K562 (cell line): ENCODE data around the gene CREG1. TPM values are rescaled to one million over a fixed set of nuclear protein-coding genes. Genes with fewer than 3 reads are reported as not detected.

Source experiments
- BCOR ChIP-seq: fragments of 450-650 bp; IDR thresholded peaks from 2 replicates; pipeline ENCODE4 v1.6.1; 2016
- BHLHE40 ChIP-seq: IDR thresholded peaks from 2 replicates; pipeline ENCODE4 v1.6.1; 2011; ENCODE audit warnings: low read length, improper control_type of control experiment
- CBX8 ChIP-seq: fragments of 200-600 bp; sonication (generic); IDR thresholded peaks from 2 replicates; pipeline ENCODE4 v1.6.1; 2012; ENCODE audit warnings: borderline replicate concordance, mixed run types, low read depth, mild to moderate bottlenecking, moderate library complexity, mixed read lengths, low read length, control low read depth, inconsistent platforms; ENCODE audit not compliant: poor library complexity, severe bottlenecking; ENCODE audit errors: extremely low read depth
- DPF2 ChIP-seq: fragments of 450-650 bp; IDR thresholded peaks from 2 replicates; pipeline ENCODE4 v1.6.1; 2016
- FOXJ2 ChIP-seq: fragments of 200-800 bp; sonication (Bioruptor generic); IDR thresholded peaks from 2 replicates; pipeline ENCODE4 v1.6.1; 2016; ENCODE audit warnings: missing genetic modification characterization, missing compliant biosample characterization
- GATAD2B ChIP-seq: fragments of 450-650 bp; IDR thresholded peaks from 2 replicates; pipeline ENCODE4 v1.6.1; 2017; ENCODE audit warnings: mild to moderate bottlenecking, borderline replicate concordance
- GTF2E2 ChIP-seq: fragments of 200-800 bp; sonication (Bioruptor generic); IDR thresholded peaks from 2 replicates; pipeline ENCODE4 v1.6.1; 2016; ENCODE audit warnings: missing genetic modification characterization, missing compliant biosample characterization
- HMG20A ChIP-seq: fragments of 450-650 bp; formaldehyde crosslinking; conservative IDR thresholded peaks from 2 replicates; pipeline ENCODE4 v1.4.0; 2020; ENCODE audit warnings: mild to moderate bottlenecking, mixed read lengths
- KDM4B ChIP-seq, 2 experiments: fragments of 450-650 bp in 1 of 2; sonication (generic) in 1 of 2; IDR thresholded peaks; 2 replicates each; pipeline ENCODE4 v1.6.1; 2016 to 2017; ENCODE audit warnings: borderline replicate concordance in 2 of 2, antibody characterized with exemption in 1 of 2, low read depth in 1 of 2, mild to moderate bottlenecking in 1 of 2
- MTA2 ChIP-seq: fragments of 450-650 bp; IDR thresholded peaks from 2 replicates; pipeline ENCODE4 v1.6.1; 2016; ENCODE audit warnings: low read depth
- MXI1 ChIP-seq: IDR thresholded peaks from 2 replicates; pipeline ENCODE4 v1.6.1; 2011; ENCODE audit warnings: low read depth, mild to moderate bottlenecking, improper control_type of control experiment, low read length
- MYBL2 ChIP-seq, 2 experiments: fragments of 450-650 bp in 1 of 2; sonication (generic) in 1 of 2; formaldehyde crosslinking in 1 of 2; IDR thresholded peaks; 2 replicates each; pipeline versions ENCODE4 v1.6.1 to v1.8.1; 2017 to 2022; ENCODE audit warnings: borderline replicate concordance in 1 of 2, inconsistent platforms in 1 of 2, low read depth in 1 of 2, mild to moderate bottlenecking in 1 of 2, missing genetic modification reagents in 1 of 2, moderate library complexity in 1 of 2
- NCOA4 ChIP-seq: fragments of 450-650 bp; IDR thresholded peaks from 2 replicates; pipeline ENCODE4 v1.6.1; 2018; ENCODE audit warnings: mild to moderate bottlenecking; ENCODE audit not compliant: partially characterized antibody
- NFE2 ChIP-seq: IDR thresholded peaks from 2 replicates; pipeline ENCODE4 v1.6.1; 2014; ENCODE audit warnings: antibody characterized with exemption, low read depth
- PHB ChIP-seq: fragments of 250-450 bp; sonication (Bioruptor Pico); IDR thresholded peaks from 2 replicates; pipeline ENCODE4 v1.5.0; 2021
- RBM34 ChIP-seq: fragments of 200-400 bp; formaldehyde crosslinking; IDR thresholded peaks from 2 replicates; pipeline ENCODE4 v1.6.1; 2018; ENCODE audit warnings: low read length, borderline replicate concordance; ENCODE audit not compliant: insufficient read depth
- RFX1 ChIP-seq: fragments of 450-650 bp; IDR thresholded peaks from 2 replicates; pipeline ENCODE4 v1.6.1; 2016; ENCODE audit warnings: mild to moderate bottlenecking, moderate library complexity
- TEAD2 ChIP-seq: fragments of 450-650 bp; IDR thresholded peaks from 2 replicates; pipeline ENCODE4 v1.6.1; 2016; ENCODE audit warnings: missing genetic modification characterization, control low read depth, missing compliant biosample characterization
- XRCC4 ChIP-seq: IDR thresholded peaks from one replicate; pipeline ENCODE4 v1.6.1; 2011; ENCODE audit not compliant: insufficient read depth, insufficient read length; ENCODE audit errors: extremely low read depth
- ZBTB17 ChIP-seq: fragments of 450-650 bp; formaldehyde crosslinking; IDR thresholded peaks from 2 replicates; pipeline ENCODE4 v1.4.0; 2020; ENCODE audit warnings: mild to moderate bottlenecking
- polyA plus RNA-seq, 8 experiments: library from polyadenylated mRNA; depleted of rRNA in 4 of 8; stranded (reverse) in 5 of 8; unstranded in 3 of 8; fragments of >200 nt; fragmentation: Nextera tagmentation in 2 of 8; fragmentation: Illumina TruSeq in 1 of 8; extraction: Ambion mirVana in 2 of 8; extraction: Trizol in 1 of 8; gene quantifications; 2 replicates each; pipeline versions ENCODE4 v1.2.1 to v1.2.3, GENCODE V29; 2011 to 2014; ENCODE audit warnings: inconsistent platforms in 1 of 8, missing spikeins in 1 of 8
- total RNA-seq, 7 experiments: library from RNA; depleted of rRNA in 6 of 7; stranded (reverse); fragments of >200 nt in 6 of 7; fragmentation: Illumina TruSeq in 2 of 7; extraction: Trizol in 2 of 7; gene quantifications; 2 replicates each; pipeline versions ENCODE4 v1.2.1 to v1.2.3, GENCODE V29; 2011 to 2021; ENCODE audit warnings: low replicate concordance in 1 of 7
- TF ChIP-seq, protein P1 (sequence below): sonication (generic); formaldehyde crosslinking; IDR thresholded peaks from 2 replicates; pipeline ENCODE4 v1.8.0; 2023; ENCODE audit warnings: mild to moderate bottlenecking, missing genetic modification reagents
- TF ChIP-seq, protein P2 (sequence below): fragments of 450-650 bp; formaldehyde crosslinking; IDR thresholded peaks from 2 replicates; pipeline ENCODE4 v1.4.0; 2022; ENCODE audit warnings: mild to moderate bottlenecking, moderate library complexity
- TF ChIP-seq, protein P3 (sequence below): IDR thresholded peaks from 2 replicates; pipeline ENCODE4 v1.6.1; 2011; ENCODE audit not compliant: insufficient read length; ENCODE audit errors: extremely low read depth

CREG1 gene
- total and polyA plus RNA-seq, 9 of the 15 experiments (the other 6 are each of a cell fraction or from before 2014, with no cell fraction given), result 45.7 to 272 (median 161) TPM

DNA sequence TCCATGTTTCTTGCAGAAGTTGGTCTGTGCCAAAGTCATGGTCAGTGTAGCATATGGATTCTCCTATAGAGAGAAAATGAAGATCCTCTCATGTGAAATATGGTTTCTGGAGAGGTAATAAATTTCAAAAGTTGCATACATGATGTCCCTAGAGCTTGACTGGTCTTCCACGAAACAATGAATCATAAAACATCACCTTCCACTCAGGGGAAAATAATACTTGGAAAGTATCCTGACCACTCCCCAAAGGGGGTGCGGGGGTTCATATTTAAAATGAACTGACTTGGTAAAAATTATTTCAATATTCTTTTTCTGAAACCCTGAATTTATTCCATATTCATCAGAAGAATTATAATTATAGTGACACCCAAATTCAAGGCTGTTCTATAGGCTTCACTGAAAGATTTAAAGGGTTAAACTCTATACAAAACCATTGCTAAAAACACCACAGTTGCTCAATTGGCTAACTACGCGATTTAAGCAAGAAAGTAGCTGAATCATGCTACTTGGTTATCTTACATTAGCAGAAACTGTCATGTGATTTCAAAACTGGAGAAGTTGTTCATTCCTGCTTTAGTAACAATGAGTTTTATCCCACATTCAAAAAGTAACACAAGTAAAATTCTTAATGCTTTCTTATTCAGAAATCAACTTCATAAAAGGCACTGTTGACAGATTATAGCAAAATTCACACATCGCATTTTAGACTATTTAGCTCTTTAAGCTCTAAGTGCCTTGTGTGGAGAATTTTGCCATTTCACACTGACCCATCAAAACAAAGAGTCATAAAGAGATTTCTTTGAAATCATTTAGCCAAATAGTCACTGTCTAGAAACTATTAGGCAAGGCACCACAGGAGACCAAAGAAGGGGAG lies 5.3 kb downstream of the CREG1 start (continued):
- TF ChIP-seq, protein P1, sequence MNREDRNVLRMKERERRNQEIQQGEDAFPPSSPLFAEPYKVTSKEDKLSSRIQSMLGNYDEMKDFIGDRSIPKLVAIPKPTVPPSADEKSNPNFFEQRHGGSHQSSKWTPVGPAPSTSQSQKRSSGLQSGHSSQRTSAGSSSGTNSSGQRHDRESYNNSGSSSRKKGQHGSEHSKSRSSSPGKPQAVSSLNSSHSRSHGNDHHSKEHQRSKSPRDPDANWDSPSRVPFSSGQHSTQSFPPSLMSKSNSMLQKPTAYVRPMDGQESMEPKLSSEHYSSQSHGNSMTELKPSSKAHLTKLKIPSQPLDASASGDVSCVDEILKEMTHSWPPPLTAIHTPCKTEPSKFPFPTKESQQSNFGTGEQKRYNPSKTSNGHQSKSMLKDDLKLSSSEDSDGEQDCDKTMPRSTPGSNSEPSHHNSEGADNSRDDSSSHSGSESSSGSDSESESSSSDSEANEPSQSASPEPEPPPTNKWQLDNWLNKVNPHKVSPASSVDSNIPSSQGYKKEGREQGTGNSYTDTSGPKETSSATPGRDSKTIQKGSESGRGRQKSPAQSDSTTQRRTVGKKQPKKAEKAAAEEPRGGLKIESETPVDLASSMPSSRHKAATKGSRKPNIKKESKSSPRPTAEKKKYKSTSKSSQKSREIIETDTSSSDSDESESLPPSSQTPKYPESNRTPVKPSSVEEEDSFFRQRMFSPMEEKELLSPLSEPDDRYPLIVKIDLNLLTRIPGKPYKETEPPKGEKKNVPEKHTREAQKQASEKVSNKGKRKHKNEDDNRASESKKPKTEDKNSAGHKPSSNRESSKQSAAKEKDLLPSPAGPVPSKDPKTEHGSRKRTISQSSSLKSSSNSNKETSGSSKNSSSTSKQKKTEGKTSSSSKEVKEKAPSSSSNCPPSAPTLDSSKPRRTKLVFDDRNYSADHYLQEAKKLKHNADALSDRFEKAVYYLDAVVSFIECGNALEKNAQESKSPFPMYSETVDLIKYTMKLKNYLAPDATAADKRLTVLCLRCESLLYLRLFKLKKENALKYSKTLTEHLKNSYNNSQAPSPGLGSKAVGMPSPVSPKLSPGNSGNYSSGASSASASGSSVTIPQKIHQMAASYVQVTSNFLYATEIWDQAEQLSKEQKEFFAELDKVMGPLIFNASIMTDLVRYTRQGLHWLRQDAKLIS (CRISPR knock-in tag), result 0 out of 2 replicates have a peak, but pooled peaks have one; percentile 49
- peak; percentile 99 for TF ChIP-seq NFE2
- no peak for TF ChIP-seq RBM34
- TF ChIP-seq BHLHE40, result peak; percentile 70; the same call in 1 of the 2 replicates
- peak; percentile 98 for TF ChIP-seq DPF2
- TF ChIP-seq GATAD2B, result peak; percentile 94
- peak; percentile 27; the same call in 1 of the 2 replicates for TF ChIP-seq ZBTB17 (CRISPR knock-in tag)
- peak; percentile 65; the same call in 1 of the 2 replicates for TF ChIP-seq GTF2E2 (tag)
- no peak for TF ChIP-seq CBX8
- TF ChIP-seq HMG20A, result no peak
- peak; percentile 78 for TF ChIP-seq FOXJ2
- no peak for TF ChIP-seq KDM4B (IDR thresholded peaks at IDR 0.05; ENCODE audit: borderline replicate concordance in 2 of 2, low read depth in 1 of 2)
- no peak for TF ChIP-seq RFX1
- TF ChIP-seq MXI1, result no peak
- no peak for TF ChIP-seq XRCC4
- no peak for TF ChIP-seq NCOA4
- TF ChIP-seq, protein P2, sequence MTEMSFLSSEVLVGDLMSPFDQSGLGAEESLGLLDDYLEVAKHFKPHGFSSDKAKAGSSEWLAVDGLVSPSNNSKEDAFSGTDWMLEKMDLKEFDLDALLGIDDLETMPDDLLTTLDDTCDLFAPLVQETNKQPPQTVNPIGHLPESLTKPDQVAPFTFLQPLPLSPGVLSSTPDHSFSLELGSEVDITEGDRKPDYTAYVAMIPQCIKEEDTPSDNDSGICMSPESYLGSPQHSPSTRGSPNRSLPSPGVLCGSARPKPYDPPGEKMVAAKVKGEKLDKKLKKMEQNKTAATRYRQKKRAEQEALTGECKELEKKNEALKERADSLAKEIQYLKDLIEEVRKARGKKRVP (CRISPR knock-in tag), result 0 out of 2 replicates have a peak, but pooled peaks have one; percentile 45
- TF ChIP-seq, protein P3, sequence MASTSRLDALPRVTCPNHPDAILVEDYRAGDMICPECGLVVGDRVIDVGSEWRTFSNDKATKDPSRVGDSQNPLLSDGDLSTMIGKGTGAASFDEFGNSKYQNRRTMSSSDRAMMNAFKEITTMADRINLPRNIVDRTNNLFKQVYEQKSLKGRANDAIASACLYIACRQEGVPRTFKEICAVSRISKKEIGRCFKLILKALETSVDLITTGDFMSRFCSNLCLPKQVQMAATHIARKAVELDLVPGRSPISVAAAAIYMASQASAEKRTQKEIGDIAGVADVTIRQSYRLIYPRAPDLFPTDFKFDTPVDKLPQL, result no peak
- TF ChIP-seq BCOR, result 0 out of 2 replicates have a peak, but pooled peaks have one; percentile 26
- TF ChIP-seq MTA2, result peak; percentile 86
- no peak for TF ChIP-seq PHB
- TF ChIP-seq MYBL2 (IDR thresholded peaks at IDR 0.05; ENCODE audit: low read depth), result no peak; the same call in 1 of the 2 replicates
- TF ChIP-seq MYBL2 (CRISPR knock-in tag; IDR thresholded peaks at IDR 0.05; ENCODE audit: borderline replicate concordance), result no peak
- peak; percentile 68; the same call in 1 of the 2 replicates for TF ChIP-seq TEAD2
